ENCODE measurements around the gene FER. TPM values are rescaled to one million over a fixed set of nuclear protein-coding genes. Genes with fewer than 3 reads are reported as not detected.

FER gene
- total RNA-seq, 1 donor from 2014 or later = 19.2 TPM

DNA sequence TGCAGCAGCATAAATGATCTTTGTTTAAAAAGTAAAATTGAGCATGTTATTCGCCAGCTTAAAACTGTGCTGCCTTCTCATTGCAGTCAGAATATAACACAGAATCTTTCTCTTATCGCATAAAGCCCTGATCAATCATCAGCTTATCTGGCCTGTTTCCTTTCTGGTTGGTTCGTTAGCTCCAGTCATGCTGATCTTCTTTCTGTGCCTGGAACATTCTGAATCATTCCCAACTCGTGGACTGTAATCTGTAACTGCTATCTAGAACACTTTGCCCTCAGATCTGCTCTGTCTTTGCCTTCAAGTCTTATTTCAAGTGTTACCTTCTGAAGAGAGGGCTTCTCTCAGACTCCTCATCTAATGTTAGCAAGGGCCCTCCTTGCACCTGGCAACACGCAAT, 11.9 kb upstream of the FER start:
- DNase-seq (ENCODE audit: extremely low spot score in 2 of 2) = no peak
- Histone ChIP-seq H3K27me3 (no peaks in the 10 kb centered on the region), H3K4me1 (no peaks in the 10 kb centered on the region), H3K36me3 (no peaks in the 10 kb centered on the region), H3K27ac (no peak overlapping the region), H3K4me3 (no peak overlapping the region), H3K9me3 (no peaks in the 10 kb centered on the region)
- TF ChIP-seq POLR2A (IDR thresholded peaks at IDR 0.05) (no peak), POLR2AphosphoS5 (IDR thresholded peaks at IDR 0.05; ENCODE audit: insufficient read depth in 1 of 2, low read depth in 1 of 2) (no peak)
- TF ChIP-seq, protein P1, sequence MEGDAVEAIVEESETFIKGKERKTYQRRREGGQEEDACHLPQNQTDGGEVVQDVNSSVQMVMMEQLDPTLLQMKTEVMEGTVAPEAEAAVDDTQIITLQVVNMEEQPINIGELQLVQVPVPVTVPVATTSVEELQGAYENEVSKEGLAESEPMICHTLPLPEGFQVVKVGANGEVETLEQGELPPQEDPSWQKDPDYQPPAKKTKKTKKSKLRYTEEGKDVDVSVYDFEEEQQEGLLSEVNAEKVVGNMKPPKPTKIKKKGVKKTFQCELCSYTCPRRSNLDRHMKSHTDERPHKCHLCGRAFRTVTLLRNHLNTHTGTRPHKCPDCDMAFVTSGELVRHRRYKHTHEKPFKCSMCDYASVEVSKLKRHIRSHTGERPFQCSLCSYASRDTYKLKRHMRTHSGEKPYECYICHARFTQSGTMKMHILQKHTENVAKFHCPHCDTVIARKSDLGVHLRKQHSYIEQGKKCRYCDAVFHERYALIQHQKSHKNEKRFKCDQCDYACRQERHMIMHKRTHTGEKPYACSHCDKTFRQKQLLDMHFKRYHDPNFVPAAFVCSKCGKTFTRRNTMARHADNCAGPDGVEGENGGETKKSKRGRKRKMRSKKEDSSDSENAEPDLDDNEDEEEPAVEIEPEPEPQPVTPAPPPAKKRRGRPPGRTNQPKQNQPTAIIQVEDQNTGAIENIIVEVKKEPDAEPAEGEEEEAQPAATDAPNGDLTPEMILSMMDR (IDR thresholded peaks at IDR 0.05) = no peak
- intact Hi-C loops (cut with DNase I) = no loop called here

DNA sequence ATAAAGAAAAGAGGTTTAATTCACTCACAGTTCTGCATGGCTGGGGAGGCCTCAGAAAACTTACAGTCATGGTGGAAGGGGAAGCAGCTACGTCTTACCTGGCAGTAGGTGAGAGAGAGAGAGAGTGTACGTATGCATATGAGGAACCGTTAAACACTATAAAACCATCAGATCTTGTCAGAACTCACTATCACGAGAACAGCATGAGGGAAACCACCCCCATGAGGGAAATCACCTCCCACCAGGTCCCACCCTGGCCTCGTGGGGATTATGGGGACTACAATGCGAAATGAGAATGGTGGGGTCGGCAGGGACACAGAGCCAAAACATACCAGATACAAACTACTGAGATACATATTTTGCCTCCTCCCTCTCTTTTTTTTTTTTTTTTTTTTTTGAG, 10.8 kb upstream of the FER start:
- Histone ChIP-seq H3K27ac (no peak overlapping the region), H3K4me3 (no peak overlapping the region), H3K4me1 (no peaks in the 10 kb centered on the region), H3K9me3 (no peaks in the 10 kb centered on the region), H3K36me3 (no peaks in the 10 kb centered on the region), H3K27me3 (no peaks in the 10 kb centered on the region)
- DNase-seq (ENCODE audit: extremely low spot score in 2 of 2) = no peak
- intact Hi-C loops (cut with DNase I) = no loop called here
- TF ChIP-seq, protein P1 (IDR thresholded peaks at IDR 0.05) = no peak
- no peak for TF ChIP-seq POLR2AphosphoS5 (IDR thresholded peaks at IDR 0.05; ENCODE audit: insufficient read depth in 1 of 2, low read depth in 1 of 2)
- TF ChIP-seq POLR2A (IDR thresholded peaks at IDR 0.05) = no peak

DNA sequence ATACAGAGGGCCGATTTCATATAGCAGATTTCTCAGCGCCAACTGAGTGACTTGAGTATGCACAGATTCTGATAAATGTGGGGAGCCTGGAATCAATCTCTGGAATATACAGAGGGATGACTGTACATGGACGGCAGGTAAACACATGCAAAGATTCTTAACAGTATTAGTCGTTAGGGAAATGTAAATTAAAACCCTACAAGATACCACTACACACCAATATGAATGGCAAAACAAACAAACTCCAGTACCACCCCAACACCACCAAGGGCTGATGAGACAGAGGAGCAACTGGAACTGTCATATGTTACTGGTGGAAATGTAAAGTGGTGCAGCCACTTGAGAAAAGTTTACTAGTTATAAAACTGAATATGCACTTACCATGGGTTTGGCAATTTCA, 8.3 kb upstream of the FER start:
- Histone ChIP-seq H3K27ac (no peak overlapping the region), H3K9me3 (no peaks in the 10 kb centered on the region), H3K4me1 (no peaks in the 10 kb centered on the region), H3K27me3 (no peaks in the 10 kb centered on the region), H3K4me3 (no peak overlapping the region), H3K36me3 (no peaks in the 10 kb centered on the region)
- no peak for TF ChIP-seq POLR2A (IDR thresholded peaks at IDR 0.05)
- no peak for TF ChIP-seq POLR2AphosphoS5 (IDR thresholded peaks at IDR 0.05; ENCODE audit: insufficient read depth in 1 of 2, low read depth in 1 of 2)
- TF ChIP-seq, protein P1 (IDR thresholded peaks at IDR 0.05) = no peak
- no peak for DNase-seq (ENCODE audit: extremely low spot score in 2 of 2)
- intact Hi-C loops (cut with DNase I) = no loop called here

DNA sequence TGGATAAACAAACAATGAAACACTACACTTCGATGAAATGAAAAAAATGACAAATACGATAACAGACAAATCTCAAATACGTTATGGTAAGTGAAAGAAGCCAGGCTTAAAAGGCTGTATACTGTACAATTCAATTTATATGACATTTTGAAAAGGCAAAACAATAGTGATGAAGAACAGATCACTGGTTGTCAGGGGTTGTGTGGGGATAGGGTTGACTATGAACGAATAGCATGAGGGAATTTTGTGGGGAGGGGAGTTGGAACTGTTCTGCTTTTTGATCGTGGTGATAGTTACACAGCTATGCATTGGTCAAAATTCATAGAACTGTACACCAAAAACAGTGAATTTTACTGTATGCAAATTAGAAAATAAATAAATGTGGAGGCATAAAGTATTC, 7.8 kb upstream of the FER start:
- H3K4me1 ChIP-seq = no peaks in the 10 kb centered on the region
- H3K36me3 ChIP-seq = no peaks in the 10 kb centered on the region
- TF ChIP-seq, protein P1 (IDR thresholded peaks at IDR 0.05) = no peak
- TF ChIP-seq POLR2A (IDR thresholded peaks at IDR 0.05) (no peak), POLR2AphosphoS5 (IDR thresholded peaks at IDR 0.05; ENCODE audit: insufficient read depth in 1 of 2, low read depth in 1 of 2) (no peak)
- DNase-seq (ENCODE audit: extremely low spot score in 2 of 2) = no peak
- H3K27ac ChIP-seq = no peak overlapping the region
- intact Hi-C loops (cut with DNase I) = no loop called here
- H3K27me3 ChIP-seq = no peaks in the 10 kb centered on the region
- H3K9me3 ChIP-seq = no peaks in the 10 kb centered on the region
- no peak overlapping the region for H3K4me3 ChIP-seq

DNA sequence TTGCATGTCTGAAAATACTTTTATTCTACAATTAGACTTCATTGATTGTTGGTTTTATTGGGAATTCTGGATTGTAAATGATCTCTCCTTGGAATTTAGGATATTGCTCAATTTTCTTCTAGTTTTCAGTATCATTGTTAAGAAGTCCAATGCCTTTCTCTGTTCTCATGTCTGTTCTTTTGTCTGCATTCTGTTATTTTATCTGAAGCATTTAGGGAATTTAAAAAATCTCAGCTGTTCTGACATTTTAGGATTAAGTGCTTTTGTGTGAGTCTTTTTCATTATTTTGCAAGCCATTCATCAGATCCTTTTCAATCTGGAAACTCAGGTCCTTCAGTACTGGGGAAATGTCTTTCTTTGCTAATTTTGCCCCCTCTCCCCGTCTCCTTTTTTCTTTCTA, 4.4 kb upstream of the FER start:
- TF ChIP-seq POLR2AphosphoS5 (IDR thresholded peaks at IDR 0.05; ENCODE audit: insufficient read depth in 1 of 2, low read depth in 1 of 2) (no peak), POLR2A (IDR thresholded peaks at IDR 0.05) (no peak)
- TF ChIP-seq, protein P1 (IDR thresholded peaks at IDR 0.05) = no peak
- intact Hi-C loops (cut with DNase I) = no loop called here

More for the DNA sequence above, 4.4 kb upstream of the FER start:
- no peak for DNase-seq (ENCODE audit: extremely low spot score in 2 of 2)
- Histone ChIP-seq H3K4me3 (no peak overlapping the region), H3K4me1 (no peaks in the 10 kb centered on the region), H3K27me3 (no peaks in the 10 kb centered on the region), H3K27ac (no peak overlapping the region), H3K9me3 (no peaks in the 10 kb centered on the region), H3K36me3 (no peaks in the 10 kb centered on the region)
